HG03439 (cell line): ENCODE results near the gene TIMM8B.
"Not testable (repeated sequence)": the region's sequence is repeated elsewhere in the genome, so short reads cannot be mapped to it uniquely, and the experiment has no call there.

ENCODE experiments used
- ATAC-seq: cut with Tn5 transposase; IDR thresholded peaks from one replicate; pipeline ENCODE4 v1.9.1; 2021; ENCODE audit warnings: mild to moderate bottlenecking, moderate library complexity; ENCODE audit not compliant: unreplicated experiment

The TIMM8B gene

GRCh38 chr11:112086422-112087191 lies at the start of gene TIMM8B, which contains the start of gene SDHD:
Gene TIMM8B, minus strand, starts transcription at chr11:112086756. Its CDS starts 33 bp downstream, at chr11:112086723.
Gene SDHD, plus strand, starts transcription at chr11:112086873. Its CDS starts 35 bp downstream, at chr11:112086908.
- peak; percentile 93 for ATAC-seq

DNA sequence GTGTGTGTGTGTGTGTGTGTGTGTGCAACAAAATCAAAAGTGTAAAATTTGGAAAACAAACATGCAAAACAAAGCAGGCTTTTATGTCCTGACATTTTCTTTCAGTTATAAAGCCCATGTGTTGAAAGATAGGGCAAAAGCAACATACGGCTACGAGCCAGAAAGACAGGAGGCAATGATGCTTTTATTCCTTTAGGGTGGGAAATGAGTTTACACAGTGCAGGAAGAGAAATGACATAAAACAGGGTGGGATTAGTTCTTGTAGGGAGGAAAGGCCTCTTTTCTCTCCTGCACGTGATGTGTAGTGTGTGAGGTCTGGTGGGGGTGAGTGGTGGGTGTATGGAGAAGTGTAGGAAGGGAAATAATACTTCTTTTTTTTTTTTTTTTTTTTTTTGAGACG lies 47.9 kb upstream of the TIMM8B start:
- ATAC-seq: no peak

GRCh38 chr11:112132737-112133136 lies 46.2 kb upstream of the TIMM8B start:
- ATAC-seq: no peak

- ATAC-seq: no peak
Measured at GRCh38 chr11:112129656-112130055, 43.1 kb upstream of the TIMM8B start.

DNA sequence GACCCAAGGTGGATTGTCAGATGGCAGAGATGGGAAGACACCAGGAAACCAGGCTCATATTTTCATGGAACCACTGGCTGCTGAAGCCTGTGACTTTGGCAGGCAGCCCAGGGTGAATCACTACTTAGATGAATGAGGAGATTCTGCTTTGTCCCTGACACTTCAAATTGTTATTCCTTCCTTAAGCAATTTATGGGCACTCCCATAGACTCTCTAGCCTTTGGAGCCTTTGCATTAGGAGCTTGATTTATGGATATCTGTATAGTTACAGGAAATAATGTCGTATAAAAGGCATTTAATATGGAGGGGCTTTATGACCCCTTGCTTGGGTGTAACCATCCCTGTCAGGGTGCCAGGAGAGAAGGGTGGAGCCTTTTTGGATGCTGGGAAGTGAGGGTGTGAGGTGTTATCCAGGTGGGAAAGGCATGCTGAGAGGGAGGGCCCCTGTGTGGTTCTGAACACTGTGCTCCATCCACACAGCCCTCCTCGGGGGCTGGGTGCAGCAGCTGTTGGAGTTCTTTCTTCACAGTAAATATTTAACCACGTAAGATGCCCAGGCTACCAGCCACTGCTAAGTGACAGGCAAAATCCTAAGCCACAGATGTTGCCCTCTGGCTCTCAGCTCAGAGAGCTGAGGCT lies 42.0 kb upstream of the TIMM8B start:
- no peak for ATAC-seq

DNA sequence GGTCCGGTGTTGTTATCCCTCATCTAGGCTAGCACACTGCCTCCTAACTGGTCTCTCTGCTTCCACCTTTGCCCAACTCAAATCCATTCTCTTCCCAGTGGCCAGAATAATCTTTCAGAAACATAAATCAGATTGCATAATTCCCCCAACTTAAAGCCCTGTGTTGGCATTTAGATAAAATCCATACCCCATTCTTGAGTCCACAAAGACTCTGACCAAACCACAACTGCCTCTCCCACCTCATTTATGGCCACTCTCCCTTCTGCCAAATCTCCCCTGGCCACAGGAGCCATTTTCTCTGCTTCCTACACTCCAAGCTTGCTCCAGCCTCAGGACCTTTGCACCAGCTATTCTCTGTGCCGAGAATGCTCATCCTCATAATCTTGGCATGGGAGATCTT lies 40.5 kb upstream of the TIMM8B start:
- ATAC-seq: no peak

- ATAC-seq: no peak
Measured at GRCh38 chr11:112123129-112123528, 36.6 kb upstream of the TIMM8B start.

DNA sequence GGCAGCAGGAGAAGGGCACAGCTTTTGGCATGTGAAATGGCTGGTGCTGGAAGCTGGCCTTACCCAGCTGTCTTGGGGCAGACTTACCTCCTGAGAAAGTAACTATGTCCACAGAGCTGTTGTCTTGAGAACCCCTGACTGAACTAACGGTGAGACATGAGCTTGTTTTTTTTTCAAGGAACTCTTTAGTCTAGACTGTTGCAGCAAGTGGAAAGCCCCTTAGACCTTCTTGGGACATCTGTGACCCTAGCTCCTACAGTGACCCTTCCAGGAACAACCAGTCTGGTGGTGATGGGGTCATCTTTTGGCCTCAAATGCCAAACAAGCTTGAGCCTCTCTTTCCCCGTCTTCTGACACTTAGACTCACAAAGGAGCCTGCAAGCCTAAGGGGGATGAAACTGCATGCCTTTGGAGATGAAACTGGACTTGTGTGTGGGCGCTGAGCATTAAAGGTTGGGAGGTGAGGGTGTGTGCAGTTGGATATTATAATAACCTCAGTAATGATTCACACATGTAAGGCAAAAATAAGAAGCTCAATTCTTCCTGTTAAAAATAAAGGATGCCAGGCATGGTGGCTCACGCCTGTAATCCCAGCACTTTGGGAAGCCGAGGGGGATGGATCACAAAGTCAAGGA lies 35.5 kb upstream of the TIMM8B start:
- ATAC-seq: no peak

DNA sequence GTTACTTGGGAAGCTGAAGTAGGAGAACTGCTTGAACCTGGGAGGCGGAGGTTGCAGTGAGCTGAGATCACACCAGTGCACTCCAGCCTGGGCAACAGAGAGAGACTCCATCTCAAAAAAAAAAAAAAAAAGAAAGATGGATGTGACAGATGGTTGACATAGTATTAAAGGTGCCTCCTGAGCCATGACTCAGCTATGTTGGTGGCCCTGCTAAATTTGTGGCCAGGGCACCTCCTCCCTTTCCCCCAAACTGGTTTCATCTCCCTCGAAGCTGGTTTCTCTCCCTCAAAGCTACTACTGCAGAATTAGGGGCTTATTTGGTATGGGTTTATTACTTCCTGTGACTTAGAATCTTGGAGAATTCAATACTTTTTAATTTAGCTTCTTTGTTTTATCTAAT lies 31.6 kb upstream of the TIMM8B start:
- no peak for ATAC-seq

GRCh38 chr11:112115386-112115785 lies 28.8 kb upstream of the TIMM8B start:
- ATAC-seq: no peak

DNA sequence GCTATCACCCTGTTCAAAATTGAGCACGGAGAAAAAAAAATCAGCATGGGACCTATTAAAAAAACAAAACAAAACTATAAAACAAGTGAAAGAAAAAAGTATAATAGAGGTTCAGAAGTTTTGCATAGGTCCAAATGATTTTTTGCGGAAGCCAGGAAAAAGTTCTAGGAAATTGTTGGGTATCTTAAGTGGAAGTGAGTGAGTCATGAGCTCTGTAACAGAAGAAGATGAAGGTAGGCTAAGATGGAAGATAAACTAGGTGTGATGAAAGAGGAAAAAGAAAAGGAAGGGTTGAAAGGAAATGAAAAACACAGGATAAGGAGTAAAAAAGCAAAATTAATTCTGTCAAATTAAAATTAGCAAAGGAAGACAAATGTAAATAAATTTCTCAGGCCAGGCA lies 27.9 kb upstream of the TIMM8B start:
- ATAC-seq: no peak

- ATAC-seq: peak; percentile 54
Measured at GRCh38 chr11:112113539-112114457, 27.2 kb upstream of the TIMM8B start.

GRCh38 chr11:112106070-112106469 lies 19.5 kb upstream of the TIMM8B start:
- ATAC-seq: no peak

- no peak for ATAC-seq
Measured at GRCh38 chr11:112103446-112103845, 16.9 kb upstream of the TIMM8B start.

DNA sequence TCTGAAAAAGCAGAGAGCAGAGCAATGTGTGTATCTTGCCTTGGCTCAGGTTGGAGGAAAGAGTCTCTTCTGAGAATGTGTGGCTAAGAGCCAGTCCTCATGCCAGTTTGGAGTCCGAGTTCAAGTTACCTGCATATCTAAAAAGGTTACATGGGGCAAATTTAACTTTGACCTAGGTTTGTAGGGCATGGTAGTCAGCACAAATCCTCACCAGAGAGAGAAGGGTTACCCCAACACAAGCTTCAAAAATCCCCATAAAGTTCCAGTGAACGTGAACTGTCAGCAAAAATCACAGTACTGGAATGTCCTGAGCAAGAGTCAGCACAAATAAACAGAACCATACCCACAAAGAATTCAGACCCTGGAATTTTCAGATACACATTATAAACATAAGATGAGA lies 13.9 kb upstream of the TIMM8B start:
- no peak for ATAC-seq

DNA sequence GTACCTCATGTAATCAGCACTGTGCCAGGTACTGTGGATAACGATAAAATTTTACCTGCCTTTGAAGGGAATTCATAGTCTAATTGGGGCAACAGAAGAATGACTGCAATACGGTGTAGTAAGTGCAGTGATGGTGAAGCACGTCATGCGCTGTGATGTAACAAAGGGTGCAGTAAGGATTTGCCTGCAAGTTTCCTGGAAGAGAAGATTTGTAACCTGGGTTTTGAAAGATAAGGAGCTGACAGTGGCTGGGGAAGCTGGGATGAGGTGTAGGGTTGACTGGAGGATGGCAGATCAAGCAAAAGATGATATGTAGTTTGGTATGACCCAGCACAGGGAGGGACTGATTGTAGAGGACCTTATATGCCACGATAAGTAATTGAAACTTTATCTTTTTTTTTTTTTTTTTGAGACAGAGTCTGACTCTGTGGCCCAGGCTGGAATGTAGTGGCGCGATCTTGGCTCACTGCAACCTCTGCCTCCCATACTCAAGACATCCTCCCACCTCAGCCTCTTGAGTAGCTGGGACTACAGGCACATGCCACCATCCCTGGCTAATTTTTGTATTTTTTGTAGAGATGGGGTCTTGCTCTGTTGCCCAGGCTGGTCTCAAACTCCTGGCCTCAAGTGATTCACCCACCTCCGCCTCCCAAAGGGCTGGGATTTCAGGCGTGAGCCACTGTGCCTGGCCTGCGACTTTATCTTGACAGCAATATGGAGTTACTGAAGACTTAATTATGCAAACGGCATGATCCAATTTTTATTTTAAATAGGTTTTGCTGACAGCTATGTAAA lies 11.4 kb upstream of the TIMM8B start:
- no peak for ATAC-seq

GRCh38 chr11:112096194-112096593 lies 9.6 kb upstream of the TIMM8B start:
- ATAC-seq: no peak

- ATAC-seq: not testable (repeated sequence)
Measured at GRCh38 chr11:112095302-112095701, 8.7 kb upstream of the TIMM8B start.

DNA sequence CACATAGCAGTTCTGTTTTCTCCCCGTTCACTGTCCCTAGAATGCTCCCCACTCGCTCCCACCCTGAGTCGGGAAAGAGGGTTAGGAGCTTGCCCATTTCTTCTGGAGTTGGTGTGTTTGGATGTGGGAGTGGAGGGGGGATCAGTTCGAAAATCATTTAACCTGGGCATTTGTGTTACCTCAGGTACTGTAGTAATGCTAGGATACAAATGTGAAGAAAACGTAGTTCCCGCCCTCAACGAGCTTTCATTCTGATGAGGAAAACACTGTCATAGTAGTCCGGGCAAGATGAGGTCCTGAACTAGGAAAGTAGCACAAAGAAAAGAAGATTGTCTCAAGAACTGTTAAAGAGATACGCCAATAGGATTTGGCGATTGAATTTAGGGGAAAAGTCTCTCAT lies 656 bp upstream of the TIMM8B start:
- no peak for ATAC-seq

DNA sequence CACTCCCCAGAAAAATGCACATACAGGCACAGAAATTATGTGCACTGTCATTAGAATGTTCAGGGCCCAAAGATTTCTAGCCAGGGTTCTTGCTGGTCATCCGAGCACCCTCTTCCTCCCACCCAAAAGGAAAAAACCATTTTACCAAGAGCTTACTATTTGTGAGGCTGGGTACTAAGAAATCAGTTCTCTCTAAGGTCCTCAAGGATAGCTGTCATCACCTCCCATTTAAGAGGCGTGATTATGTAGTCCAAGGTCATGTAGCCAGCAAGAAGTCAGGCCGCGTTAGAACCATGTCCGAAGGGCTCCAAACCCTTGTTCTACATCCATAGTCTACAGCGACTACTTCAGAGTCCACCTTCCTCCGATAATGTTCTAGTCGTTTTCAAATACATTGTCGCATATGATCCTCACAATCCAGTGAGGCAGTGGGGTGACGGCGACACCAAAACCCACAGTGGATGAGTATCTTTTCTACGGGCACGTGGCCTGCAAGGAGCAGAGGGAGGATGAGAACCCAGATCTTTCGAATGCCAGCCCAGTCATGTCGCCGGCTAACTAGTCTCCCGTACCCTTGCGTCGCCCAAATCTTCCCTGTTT lies 634 bp downstream of the TIMM8B start:
- peak; percentile 32 for ATAC-seq
